ENCODE measurements around the gene SHISA5.

DNA sequence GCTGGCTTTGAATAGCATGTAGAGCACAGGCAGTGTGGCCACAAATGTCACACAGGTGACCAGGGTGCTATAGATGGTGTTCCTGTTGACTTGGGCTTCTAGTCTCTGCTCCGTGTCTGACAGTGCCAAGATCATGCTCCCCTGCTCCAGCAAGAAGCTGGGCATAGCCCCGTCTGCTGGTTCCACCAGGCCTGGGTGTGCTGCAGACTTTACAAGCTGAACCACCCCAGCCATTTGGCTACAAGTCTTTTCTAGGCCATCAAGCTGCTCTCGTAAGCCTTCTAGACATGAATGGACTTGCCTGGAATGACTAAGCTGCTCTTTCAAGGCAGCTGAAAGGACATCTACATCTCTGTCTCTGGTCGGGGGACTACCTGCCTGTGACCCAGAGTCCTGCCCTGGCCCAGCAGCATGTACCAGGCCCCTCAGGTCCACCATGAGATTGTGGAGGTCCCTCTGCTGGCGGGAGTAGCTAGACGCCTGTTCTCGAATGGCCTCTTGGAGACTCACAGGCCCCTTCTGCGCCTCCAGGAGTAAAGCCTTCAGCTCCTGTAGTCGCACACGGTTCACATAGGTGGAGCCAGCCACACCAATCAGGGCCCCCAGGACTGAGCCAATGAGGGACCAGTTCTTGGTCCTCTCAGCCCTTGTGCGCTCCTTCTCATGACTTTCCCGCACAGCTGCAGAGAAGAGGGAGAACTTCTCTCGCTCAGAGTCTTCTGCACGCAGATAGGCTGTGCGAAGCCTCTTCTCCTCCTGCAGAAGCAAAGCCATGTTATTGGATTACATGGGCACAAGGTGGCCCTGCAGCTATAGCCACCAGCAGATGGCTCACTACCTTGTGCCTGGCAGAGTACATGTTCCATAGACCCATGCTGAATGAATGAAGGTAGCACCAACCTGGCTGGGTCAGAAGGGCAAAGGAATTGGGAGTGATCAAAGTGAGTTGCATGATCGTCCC is 71.3 kb downstream of the SHISA5 start:
- TF ChIP-seq, protein P1, sequence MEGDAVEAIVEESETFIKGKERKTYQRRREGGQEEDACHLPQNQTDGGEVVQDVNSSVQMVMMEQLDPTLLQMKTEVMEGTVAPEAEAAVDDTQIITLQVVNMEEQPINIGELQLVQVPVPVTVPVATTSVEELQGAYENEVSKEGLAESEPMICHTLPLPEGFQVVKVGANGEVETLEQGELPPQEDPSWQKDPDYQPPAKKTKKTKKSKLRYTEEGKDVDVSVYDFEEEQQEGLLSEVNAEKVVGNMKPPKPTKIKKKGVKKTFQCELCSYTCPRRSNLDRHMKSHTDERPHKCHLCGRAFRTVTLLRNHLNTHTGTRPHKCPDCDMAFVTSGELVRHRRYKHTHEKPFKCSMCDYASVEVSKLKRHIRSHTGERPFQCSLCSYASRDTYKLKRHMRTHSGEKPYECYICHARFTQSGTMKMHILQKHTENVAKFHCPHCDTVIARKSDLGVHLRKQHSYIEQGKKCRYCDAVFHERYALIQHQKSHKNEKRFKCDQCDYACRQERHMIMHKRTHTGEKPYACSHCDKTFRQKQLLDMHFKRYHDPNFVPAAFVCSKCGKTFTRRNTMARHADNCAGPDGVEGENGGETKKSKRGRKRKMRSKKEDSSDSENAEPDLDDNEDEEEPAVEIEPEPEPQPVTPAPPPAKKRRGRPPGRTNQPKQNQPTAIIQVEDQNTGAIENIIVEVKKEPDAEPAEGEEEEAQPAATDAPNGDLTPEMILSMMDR (IDR thresholded peaks at IDR 0.05 in 4 of 5, conservative IDR thresholded peaks at IDR 0.05 in 1 of 5), result no peak
- no peak for TF ChIP-seq POLR2A (IDR thresholded peaks at IDR 0.05)

Measured in gastrocnemius medialis (tissue), 4 donors.